GM19395 (cell line): ENCODE measurements around the gene ZCCHC3.
"Not testable (repeated sequence)": the region's sequence is repeated elsewhere in the genome, so short reads cannot be mapped to it uniquely, and the experiment has no call there.

Source experiments
- ATAC-seq: cut with Tn5 transposase; IDR thresholded peaks from one replicate; pipeline ENCODE4 v1.9.1; 2021; ENCODE audit warnings: mild to moderate bottlenecking, moderate library complexity; ENCODE audit not compliant: unreplicated experiment

Gene ZCCHC3

DNA sequence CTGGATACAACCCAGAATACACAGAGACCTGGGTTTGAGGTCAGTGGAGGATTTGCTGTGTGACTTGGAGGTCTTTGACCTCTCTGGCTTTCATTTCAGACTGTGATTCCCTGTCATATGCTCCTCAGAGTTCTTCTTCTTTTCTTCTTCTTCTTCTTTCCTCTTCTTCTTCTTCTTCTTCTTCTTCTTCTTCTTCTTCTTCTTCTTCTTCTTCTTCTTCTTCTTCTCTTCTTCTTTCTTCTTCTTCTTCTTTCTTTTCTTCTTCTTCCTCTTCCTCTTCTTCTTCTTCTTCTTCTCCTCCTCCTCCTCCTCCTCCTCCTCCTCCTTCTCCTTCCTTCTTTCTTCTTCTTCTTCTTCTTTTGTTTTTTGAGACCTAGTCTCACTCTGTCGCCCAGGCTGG is 38.7 kb downstream of the ZCCHC3 start:
- not testable (repeated sequence) for ATAC-seq

DNA sequence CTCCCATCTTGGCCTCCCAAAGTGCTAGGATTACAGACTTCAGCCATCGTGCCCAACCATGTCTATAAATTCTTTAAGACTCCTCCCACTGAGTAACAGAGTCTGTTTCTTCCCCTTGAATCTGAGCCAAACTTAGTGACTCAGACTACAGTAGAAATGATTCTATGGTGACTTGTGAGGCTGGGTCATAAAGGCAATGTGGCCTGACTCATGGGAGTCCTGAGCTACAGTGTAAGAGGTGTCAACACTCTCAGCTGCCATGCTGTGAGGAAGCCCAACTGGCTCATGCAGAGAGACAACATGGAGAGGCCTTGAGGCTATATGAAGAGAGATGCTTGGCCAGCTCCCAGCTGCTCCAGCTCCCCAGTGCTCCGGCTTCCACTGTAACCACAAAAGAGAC is 44.3 kb downstream of the ZCCHC3 start:
- ATAC-seq = no peak

DNA sequence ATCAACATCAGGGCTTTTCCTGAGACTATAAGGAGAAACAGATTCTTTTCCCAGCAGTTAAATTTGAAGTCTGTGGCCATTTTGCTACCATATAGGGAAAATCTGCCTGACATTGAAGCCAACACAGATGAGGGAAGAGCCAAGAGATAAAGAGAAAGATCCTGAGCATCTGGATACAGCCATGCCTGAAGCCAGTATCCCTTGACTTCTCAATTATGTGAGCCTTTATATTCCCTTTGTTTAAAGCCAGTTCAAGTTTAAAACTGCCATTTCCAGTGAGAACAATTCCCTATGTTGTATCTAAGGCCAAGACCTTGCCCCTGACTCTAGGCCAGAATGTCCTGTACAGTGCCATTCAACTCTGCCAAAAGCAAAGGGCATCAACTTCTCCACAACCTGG is 45.7 kb downstream of the ZCCHC3 start:
- ATAC-seq = no peak

DNA sequence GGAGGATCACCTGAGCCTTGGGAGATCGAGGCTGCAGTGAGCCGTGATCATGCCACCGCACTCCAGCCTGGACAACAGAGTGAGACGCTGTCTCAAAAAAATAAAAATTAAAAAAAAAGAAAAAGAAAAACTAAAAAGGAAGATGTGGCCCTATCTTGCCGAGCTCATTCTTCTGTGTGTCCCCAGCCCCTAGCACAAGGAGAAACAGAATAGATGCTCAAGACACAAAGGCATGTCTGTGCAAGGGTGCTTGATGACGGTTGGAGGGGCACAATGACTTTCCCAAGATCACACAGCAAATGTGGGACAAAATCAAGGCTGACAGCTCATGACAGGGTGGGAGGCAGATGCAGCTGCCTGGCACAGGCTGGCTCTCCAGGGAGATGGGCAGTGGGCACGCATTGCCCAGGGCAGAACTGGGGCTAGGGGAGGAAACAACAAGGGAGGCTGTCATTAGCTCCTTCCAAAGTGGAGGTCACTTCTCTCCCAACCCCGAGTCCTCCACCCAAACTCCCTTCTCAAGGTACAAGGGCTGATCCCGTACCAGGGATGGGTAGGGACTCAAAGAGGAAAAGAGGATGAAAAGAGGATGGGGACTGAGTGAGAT is 48.8 kb downstream of the ZCCHC3 start:
- ATAC-seq = no peak

DNA sequence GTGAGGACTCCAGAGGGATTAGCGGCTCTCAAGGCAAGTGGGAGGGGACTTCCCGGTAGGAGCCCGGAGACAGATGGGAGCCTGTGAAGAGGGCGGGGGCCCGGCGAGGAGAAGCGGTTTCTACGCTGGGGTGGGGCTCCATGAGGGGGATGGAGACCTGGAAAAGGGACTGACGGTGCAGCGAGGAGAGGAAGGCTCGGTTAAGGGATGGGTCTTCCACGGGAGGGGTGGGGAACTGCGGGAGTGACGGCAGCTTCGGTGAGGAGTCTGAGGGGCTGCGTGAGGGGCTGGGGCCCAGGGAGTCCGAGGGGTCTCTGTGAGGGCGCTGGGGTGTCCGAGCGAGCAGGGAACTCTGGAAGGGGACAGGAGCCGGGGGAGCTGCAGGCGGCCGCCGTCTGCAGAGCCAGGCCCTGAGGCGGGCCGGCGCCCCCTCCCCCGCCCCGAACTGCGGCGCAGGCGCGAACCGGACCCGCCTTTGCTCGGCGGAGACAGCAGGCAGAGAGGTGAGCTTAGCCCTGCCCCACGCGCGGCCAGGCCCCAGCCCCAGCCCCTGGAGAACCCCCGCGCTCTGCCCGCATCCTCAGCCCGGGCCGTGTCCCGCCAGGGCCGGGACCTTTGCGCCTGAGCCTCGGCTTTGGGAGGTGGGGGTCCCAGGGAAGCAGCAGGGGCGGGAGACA is 49.4 kb downstream of the ZCCHC3 start, which contains the start of gene NRSN2:
Gene NRSN2, plus strand, starts transcription at position 472 of the 677 bp plus-strand sequence. CDS start 2,533 bp downstream, outside the sequence.
- peak; percentile 39 for ATAC-seq

DNA sequence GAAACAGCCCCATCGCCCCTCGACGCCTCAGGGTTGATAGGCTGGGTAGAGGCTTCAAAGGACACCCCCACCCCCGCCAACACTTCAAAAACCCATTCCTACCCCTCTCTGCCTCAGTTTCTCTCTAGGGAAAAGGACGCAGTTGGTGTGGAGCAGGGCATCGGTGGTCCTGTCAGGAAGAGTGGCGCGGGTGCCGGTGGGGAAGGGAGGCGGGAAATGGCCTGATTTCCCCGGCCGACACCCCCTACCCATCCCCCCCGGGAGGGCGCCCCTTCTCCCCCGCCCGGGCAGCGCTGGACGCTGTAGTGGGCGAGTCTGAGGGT is 49.9 kb downstream of the ZCCHC3 start:
- ATAC-seq = peak; percentile 9

DNA sequence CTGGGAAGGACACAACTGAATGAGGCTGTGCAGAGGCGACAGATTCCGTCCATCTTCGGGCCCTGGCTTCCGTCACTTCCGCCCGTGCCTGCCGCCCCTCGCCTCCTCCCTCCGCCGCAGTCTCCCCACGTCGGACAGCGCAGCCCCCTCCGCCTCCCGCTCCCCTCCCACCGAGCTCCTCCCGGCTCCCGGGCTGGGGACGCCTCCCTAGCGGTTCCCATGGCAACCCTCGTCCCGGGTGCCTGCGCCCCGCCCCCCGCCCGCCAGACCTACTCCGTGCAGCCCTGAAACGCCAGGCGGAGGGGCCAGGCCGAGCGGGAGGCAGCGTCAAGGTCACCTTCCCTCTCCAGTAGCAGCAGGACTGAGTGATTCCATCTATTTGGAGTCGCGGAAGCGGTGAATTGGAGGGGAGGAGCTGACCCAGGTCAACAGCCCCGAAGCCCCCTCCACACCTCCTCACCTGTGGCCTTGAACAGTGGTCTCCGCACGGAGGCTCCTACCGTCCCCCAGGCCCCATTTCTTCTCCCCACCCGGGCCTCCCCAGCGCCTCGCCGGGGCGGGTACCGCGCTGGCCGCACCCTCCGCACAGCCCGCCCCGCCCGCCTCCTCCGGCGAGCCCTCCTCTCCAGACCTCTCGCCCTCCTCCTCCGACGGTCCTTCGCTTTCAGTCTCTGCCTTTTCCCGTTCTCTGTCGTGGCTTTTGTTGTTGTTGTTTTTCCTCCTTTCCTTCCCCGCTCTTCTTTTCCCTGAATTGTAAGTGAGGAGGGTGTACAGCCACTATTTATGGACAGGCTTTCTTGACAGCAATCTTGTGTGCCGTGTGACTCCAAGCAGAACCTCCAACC is 50.5 kb downstream of the ZCCHC3 start:
- peak; percentile 79 for ATAC-seq

DNA sequence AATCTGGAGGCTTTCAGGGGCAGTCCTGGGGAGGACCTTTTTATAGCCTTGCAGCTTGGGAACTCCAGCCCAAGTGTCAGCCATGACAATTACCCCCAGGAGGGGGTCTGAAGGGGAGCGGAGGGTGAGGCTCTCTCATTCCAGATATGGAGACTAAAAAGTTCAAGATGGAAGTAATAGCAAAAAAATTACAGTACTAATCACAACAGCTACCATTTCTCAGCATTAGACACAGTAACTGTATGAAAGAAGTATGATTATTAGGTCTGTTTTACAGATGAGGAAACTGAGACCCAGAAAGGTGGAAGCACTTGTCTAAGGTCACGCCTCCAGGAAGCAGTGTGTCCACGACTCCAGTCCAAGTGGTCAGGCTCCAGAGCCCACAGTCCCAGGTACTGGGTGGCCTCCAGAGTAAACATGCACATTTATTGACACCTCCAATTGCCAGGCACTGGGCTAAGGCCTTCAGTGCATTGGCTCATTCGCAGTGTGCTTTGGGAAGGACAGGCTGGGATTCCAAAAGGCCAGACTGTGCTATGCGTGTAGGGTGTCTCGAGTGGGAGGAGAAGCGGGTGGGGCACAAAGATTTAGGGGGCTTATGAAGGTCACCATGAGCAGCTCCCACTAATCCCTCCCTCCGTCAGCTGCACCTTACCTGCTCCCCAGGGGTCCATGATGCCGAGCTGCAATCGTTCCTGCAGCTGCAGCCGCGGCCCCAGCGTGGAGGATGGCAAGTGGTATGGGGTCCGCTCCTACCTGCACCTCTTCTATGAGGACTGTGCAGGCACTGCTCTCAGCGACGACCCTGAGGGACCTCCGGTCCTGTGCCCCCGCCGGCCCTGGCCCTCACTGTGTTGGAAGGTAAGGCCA is 51.8 kb downstream of the ZCCHC3 start:
- ATAC-seq = no peak
